ENCODE measurements around the gene CD99.
A peak's percentile ranks its signal among the peaks of the same experiment; 100 is the strongest.
"Not testable (repeated sequence)": the region's sequence is repeated elsewhere in the genome, so short reads cannot be mapped to it uniquely, and the experiment has no call there.

The CD99 gene

GRCh38 chrX:2740672-2741071 is 49.6 kb downstream of the CD99 start:
- no peak overlapping the region for H3K4me3 ChIP-seq (replicated peaks in 1 of 2; ENCODE audit: low read depth in 2 of 2, low read length in 2 of 2)
- no peak for TF ChIP-seq CTCF (IDR thresholded peaks at IDR 0.05; ENCODE audit: low read depth, low read length)
- no peak for DNase-seq (ENCODE audit: low read depth in 2 of 2)

- no peak for DNase-seq (ENCODE audit: low read depth in 2 of 2)
- H3K4me3 ChIP-seq (replicated peaks in 1 of 2; ENCODE audit: low read depth in 2 of 2, low read length in 2 of 2): no peak overlapping the region
- no peak for TF ChIP-seq CTCF (IDR thresholded peaks at IDR 0.05; ENCODE audit: low read depth, low read length)
Measured at GRCh38 chrX:2741386-2741785, 50.3 kb downstream of the CD99 start.

- not testable (repeated sequence) for H3K4me3 ChIP-seq (replicated peaks in 1 of 2; ENCODE audit: low read depth in 2 of 2, low read length in 2 of 2)
- peak in 1 of 2 donors; percentile 55 for DNase-seq (ENCODE audit: low read depth in 2 of 2)
Measured at GRCh38 chrX:2746250-2746649, 55.2 kb downstream of the CD99 start.

- no peak for TF ChIP-seq CTCF (IDR thresholded peaks at IDR 0.05; ENCODE audit: low read depth, low read length)
- no peak for DNase-seq (ENCODE audit: low read depth in 2 of 2)
- H3K4me3 ChIP-seq (replicated peaks in 1 of 2; ENCODE audit: low read depth in 2 of 2, low read length in 2 of 2): no peak overlapping the region
Measured at GRCh38 chrX:2748171-2748814, 57.2 kb downstream of the CD99 start.

GRCh38 chrX:2748815-2749188 is 57.7 kb downstream of the CD99 start:
- TF ChIP-seq CTCF (IDR thresholded peaks at IDR 0.05; ENCODE audit: low read depth, low read length): no peak
- DNase-seq (ENCODE audit: low read depth in 2 of 2): no peak
- H3K4me3 ChIP-seq (replicated peaks in 1 of 2; ENCODE audit: low read depth in 2 of 2, low read length in 2 of 2): no peak overlapping the region

- DNase-seq (ENCODE audit: low read depth in 2 of 2): no peak
- H3K4me3 ChIP-seq (replicated peaks in 1 of 2; ENCODE audit: low read depth in 2 of 2, low read length in 2 of 2): no peak overlapping the region
Measured at GRCh38 chrX:2751291-2751690, 60.2 kb downstream of the CD99 start.

GRCh38 chrX:2751874-2752300 is 60.8 kb downstream of the CD99 start, which contains the start of gene XG:
Gene XG, plus strand, starts transcription at chrX:2752040. Its CDS starts 235 bp downstream, at chrX:2752275.
- not testable (repeated sequence) for H3K4me3 ChIP-seq (replicated peaks in 1 of 2; ENCODE audit: low read depth in 2 of 2, low read length in 2 of 2); DNase-seq (ENCODE audit: low read depth in 2 of 2)

More at GRCh38 chrX:2751291-2751690, 60.2 kb downstream of the CD99 start:
- TF ChIP-seq CTCF (IDR thresholded peaks at IDR 0.05; ENCODE audit: low read depth, low read length): no peak

GRCh38 chrX:2752441-2752840 is 61.3 kb downstream of the CD99 start:
- DNase-seq (ENCODE audit: low read depth in 2 of 2): peak in 1 of 2 donors; percentile 28
- not testable (repeated sequence) for H3K4me3 ChIP-seq (replicated peaks in 1 of 2; ENCODE audit: low read depth in 2 of 2, low read length in 2 of 2)

- not testable (repeated sequence) for DNase-seq (ENCODE audit: low read depth in 2 of 2); H3K4me3 ChIP-seq (replicated peaks in 1 of 2; ENCODE audit: low read depth in 2 of 2, low read length in 2 of 2)
Measured at GRCh38 chrX:2755163-2755715, 64.1 kb downstream of the CD99 start.
